Body of pancreas (tissue), 4 donors: ENCODE data around the gene SPCS2.
"Not testable (repeated sequence)": the region's sequence is repeated elsewhere in the genome, so short reads cannot be mapped to it uniquely, and the experiment has no call there.

Experiments used
- POLR2A ChIP-seq, 3 donors: fragments of 450-650 bp; IDR thresholded peaks; one replicate each; pipeline ENCODE4 v1.6.1; 2016; ENCODE audit warnings: antibody characterized with exemption in 3 of 3, mild to moderate bottlenecking in 2 of 3
- TF ChIP-seq, protein P1 (sequence below), 7 experiments: fragments of 450-650 bp in 4 of 7; fragments of 200-600 bp in 3 of 7; sonication (generic) in 3 of 7; IDR thresholded peaks; one replicate each; pipeline ENCODE4 v1.5.1; 2016 to 2019; ENCODE audit warnings: antibody characterized with exemption in 7 of 7

DNA sequence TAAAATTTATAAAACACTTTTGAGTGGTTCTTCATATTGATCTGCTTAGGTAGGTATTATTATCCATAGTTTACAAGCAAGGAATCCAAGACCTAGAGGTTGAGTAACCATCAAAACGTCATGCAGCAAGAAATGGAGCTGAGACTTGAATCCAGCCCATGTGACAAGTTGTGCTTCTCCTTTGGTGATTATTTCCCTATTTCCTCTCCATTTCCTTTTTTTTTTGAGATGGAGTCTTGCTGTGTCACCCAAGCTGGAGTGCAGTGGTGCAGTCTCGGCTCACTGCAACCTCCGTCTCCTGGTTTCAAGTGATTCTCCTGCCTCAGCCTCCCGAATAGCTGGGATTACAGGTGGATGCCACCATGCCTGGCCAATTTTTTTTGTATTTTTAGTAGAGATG lies 41.1 kb downstream of the SPCS2 start:
- TF ChIP-seq, protein P1, sequence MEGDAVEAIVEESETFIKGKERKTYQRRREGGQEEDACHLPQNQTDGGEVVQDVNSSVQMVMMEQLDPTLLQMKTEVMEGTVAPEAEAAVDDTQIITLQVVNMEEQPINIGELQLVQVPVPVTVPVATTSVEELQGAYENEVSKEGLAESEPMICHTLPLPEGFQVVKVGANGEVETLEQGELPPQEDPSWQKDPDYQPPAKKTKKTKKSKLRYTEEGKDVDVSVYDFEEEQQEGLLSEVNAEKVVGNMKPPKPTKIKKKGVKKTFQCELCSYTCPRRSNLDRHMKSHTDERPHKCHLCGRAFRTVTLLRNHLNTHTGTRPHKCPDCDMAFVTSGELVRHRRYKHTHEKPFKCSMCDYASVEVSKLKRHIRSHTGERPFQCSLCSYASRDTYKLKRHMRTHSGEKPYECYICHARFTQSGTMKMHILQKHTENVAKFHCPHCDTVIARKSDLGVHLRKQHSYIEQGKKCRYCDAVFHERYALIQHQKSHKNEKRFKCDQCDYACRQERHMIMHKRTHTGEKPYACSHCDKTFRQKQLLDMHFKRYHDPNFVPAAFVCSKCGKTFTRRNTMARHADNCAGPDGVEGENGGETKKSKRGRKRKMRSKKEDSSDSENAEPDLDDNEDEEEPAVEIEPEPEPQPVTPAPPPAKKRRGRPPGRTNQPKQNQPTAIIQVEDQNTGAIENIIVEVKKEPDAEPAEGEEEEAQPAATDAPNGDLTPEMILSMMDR (IDR thresholded peaks at IDR 0.05) = not testable (repeated sequence)
- not testable (repeated sequence) for TF ChIP-seq POLR2A (IDR thresholded peaks at IDR 0.05)
